Vagina (tissue), 2 donors: ENCODE data around the gene SALL1. TPM values are rescaled to one million over a fixed set of nuclear protein-coding genes. Genes with fewer than 3 reads are reported as not detected.

Source experiments
- DNase-seq, 2 donors: peaks; one replicate each; pipeline ENCODE4 v3.0.0-alpha.2; 2017; ENCODE audit errors: extremely low spot score in 2 of 2
- H3K27ac ChIP-seq: fragments of 200-600 bp; sonication (generic); one replicate; pipeline ENCODE4 v1.5.1; 2019
- H3K27me3 ChIP-seq: fragments of 200-600 bp; sonication (generic); one replicate; pipeline ENCODE4 v1.5.1; 2019
- H3K36me3 ChIP-seq, 2 donors: fragments of 200-600 bp; sonication (generic); one replicate each; pipeline ENCODE4 v1.5.1; 2017 to 2019
- H3K4me1 ChIP-seq: fragments of 200-600 bp; sonication (generic); one replicate; pipeline ENCODE4 v1.5.1; 2019
- H3K4me3 ChIP-seq, 2 donors: fragments of 200-600 bp; sonication (generic); 1 replicate in 1 of 2; 2 replicates in 1 of 2; pipeline ENCODE4 v1.5.1; 2016 to 2019
- H3K9me3 ChIP-seq: fragments of 200-600 bp; sonication (generic); one replicate; pipeline ENCODE4 v1.5.1; 2019
- CTCF ChIP-seq, 3 experiments: fragments of 450-650 bp in 2 of 3; fragments of 200-600 bp in 1 of 3; sonication (generic) in 1 of 3; IDR thresholded peaks; one replicate each; pipeline ENCODE4 v1.5.1; 2017 to 2019; ENCODE audit warnings: antibody characterized with exemption in 3 of 3, mild to moderate bottlenecking in 2 of 3, moderate library complexity in 2 of 3
- POLR2A ChIP-seq, 2 donors: fragments of 450-650 bp; IDR thresholded peaks; one replicate each; pipeline ENCODE4 v1.6.1; 2017; ENCODE audit warnings: antibody characterized with exemption in 2 of 2, mild to moderate bottlenecking in 2 of 2, moderate library complexity in 2 of 2
- POLR2AphosphoS5 ChIP-seq, 2 donors: sonication (generic); formaldehyde crosslinking; IDR thresholded peaks; one replicate each; pipeline ENCODE4 v1.9.0; 2017; ENCODE audit warnings: antibody characterized with exemption in 2 of 2, mild to moderate bottlenecking in 2 of 2, low read depth in 1 of 2; ENCODE audit not compliant: insufficient read depth in 1 of 2
- intact Hi-C: fragments of 100-400 bp; cut with DNase I; formaldehyde crosslinking; loops from one replicate; pipeline ENCODE4 v1.15.1; 2023
- total RNA-seq: library from RNA; depleted of rRNA; stranded (reverse); fragments of >200 nt; gene quantifications from one replicate; pipeline ENCODE4 v1.2.3, GENCODE V29; 2016

Gene SALL1
- total RNA-seq, 1 donor from 2014 or later, result 6.9 TPM

- intact Hi-C loops, result no loop called here
- TF ChIP-seq POLR2A (IDR thresholded peaks at IDR 0.05), result no peak
- no peak for TF ChIP-seq CTCF (IDR thresholded peaks at IDR 0.05)
- TF ChIP-seq POLR2AphosphoS5 (IDR thresholded peaks at IDR 0.05; ENCODE audit: insufficient read depth in 1 of 2, low read depth in 1 of 2), result no peak
Measured at GRCh38 chr16:51141541-51141940, 9.5 kb downstream of the SALL1 start.

GRCh38 chr16:51141106-51141505 is 10.0 kb downstream of the SALL1 start:
- Histone ChIP-seq H3K4me3 (no peak overlapping the region), H3K4me1 (peaks cover 16% of the 10 kb centered on the region), H3K9me3 (no peaks in the 10 kb centered on the region), H3K27me3 (no peaks in the 10 kb centered on the region), H3K36me3 (peaks cover 0 to 6% of the 10 kb centered on the region in 2 donors), H3K27ac (no peak overlapping the region)
- no peak for DNase-seq
- TF ChIP-seq POLR2A (IDR thresholded peaks at IDR 0.05) (no peak), CTCF (IDR thresholded peaks at IDR 0.05) (no peak), POLR2AphosphoS5 (IDR thresholded peaks at IDR 0.05; ENCODE audit: insufficient read depth in 1 of 2, low read depth in 1 of 2) (no peak)
- intact Hi-C loops, result no loop called here

More at GRCh38 chr16:51141541-51141940, 9.5 kb downstream of the SALL1 start:
- Histone ChIP-seq H3K36me3 (peaks cover 0 to 6% of the 10 kb centered on the region in 2 donors), H3K27me3 (no peaks in the 10 kb centered on the region), H3K9me3 (no peaks in the 10 kb centered on the region), H3K27ac (no peak overlapping the region), H3K4me1 (peaks cover 16% of the 10 kb centered on the region), H3K4me3 (no peak overlapping the region)
- no peak for DNase-seq

GRCh38 chr16:51140112-51140511 is 11.0 kb downstream of the SALL1 start:
- no peak for TF ChIP-seq POLR2A (IDR thresholded peaks at IDR 0.05)
- no peak for TF ChIP-seq POLR2AphosphoS5 (IDR thresholded peaks at IDR 0.05; ENCODE audit: insufficient read depth in 1 of 2, low read depth in 1 of 2)
- TF ChIP-seq CTCF (IDR thresholded peaks at IDR 0.05), result no peak
- intact Hi-C loops, result no loop called here
- no peaks in the 10 kb centered on the region for H3K27me3 ChIP-seq

DNA sequence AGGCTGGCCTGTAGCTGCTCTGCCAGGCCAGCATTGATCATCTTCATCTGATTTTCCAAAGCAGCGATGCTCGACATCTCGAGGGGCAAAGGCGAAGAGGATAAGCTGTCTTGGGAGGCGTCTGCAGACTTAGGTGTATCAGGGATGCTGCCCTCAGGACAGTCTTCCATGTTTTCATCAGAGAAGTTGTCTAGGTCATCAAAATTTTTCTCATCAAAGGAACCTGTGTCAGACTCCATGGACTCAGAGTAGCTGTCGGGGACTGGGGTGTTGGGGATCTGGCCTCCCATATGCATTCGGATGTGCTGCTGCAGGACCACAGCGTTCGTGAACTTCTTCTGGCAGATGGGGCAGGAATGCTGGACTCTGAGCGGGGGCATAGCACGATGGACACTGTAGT is 11.5 kb downstream of the SALL1 start:
- H3K9me3 ChIP-seq, result no peaks in the 10 kb centered on the region
- DNase-seq, result no peak
- H3K36me3 ChIP-seq, result peaks cover 0 to 6% of the 10 kb centered on the region in 2 donors
- no peaks in the 10 kb centered on the region for H3K27me3 ChIP-seq
- peaks cover 17% of the 10 kb centered on the region for H3K4me1 ChIP-seq
- intact Hi-C loops, result no loop called here
- no peak overlapping the region for H3K4me3 ChIP-seq
- TF ChIP-seq POLR2A (IDR thresholded peaks at IDR 0.05) (no peak), CTCF (IDR thresholded peaks at IDR 0.05) (no peak), POLR2AphosphoS5 (IDR thresholded peaks at IDR 0.05; ENCODE audit: insufficient read depth in 1 of 2, low read depth in 1 of 2) (no peak)
- H3K27ac ChIP-seq, result no peak overlapping the region

More at GRCh38 chr16:51140112-51140511, 11.0 kb downstream of the SALL1 start:
- Histone ChIP-seq H3K4me3 (no peak overlapping the region), H3K9me3 (no peaks in the 10 kb centered on the region), H3K36me3 (peaks cover 0 to 6% of the 10 kb centered on the region in 2 donors), H3K4me1 (peaks cover 16% of the 10 kb centered on the region), H3K27ac (no peak overlapping the region)
- no peak for DNase-seq

DNA sequence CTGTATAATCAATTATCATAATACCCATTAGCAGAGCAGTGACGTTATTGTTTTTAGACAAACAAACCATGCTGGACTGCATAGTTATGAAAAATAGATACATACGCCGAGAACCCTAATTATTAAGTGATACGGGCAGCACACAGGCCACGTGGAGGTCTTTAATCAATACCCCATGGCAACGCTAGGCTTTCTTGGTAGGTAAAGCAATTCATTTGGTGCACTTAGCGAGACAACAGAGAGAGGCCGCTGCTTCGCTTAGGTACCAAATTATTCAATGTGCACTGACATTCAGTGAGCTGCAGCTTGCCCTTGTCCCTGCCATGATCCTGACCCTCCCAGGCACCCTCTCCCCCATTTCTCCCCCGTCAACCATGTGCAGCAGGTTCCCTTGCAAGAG is 12.9 kb downstream of the SALL1 start:
- Histone ChIP-seq H3K4me3 (no peak overlapping the region), H3K36me3 (peaks cover 0 to 6% of the 10 kb centered on the region in 2 donors), H3K9me3 (no peaks in the 10 kb centered on the region), H3K27ac (no peak overlapping the region), H3K4me1 (peaks cover 26% of the 10 kb centered on the region), H3K27me3 (no peaks in the 10 kb centered on the region)
- TF ChIP-seq POLR2AphosphoS5 (IDR thresholded peaks at IDR 0.05; ENCODE audit: insufficient read depth in 1 of 2, low read depth in 1 of 2) (no peak), POLR2A (IDR thresholded peaks at IDR 0.05) (no peak), CTCF (IDR thresholded peaks at IDR 0.05) (no peak)
- DNase-seq, result no peak
- intact Hi-C loops, result no loop called here
